Mucosa of rectum (tissue), 2 donors: ENCODE data around the gene MRPS5.

Experiments
- H3K27ac ChIP-seq, 2 donors: one replicate each; pipeline ENCODE4 v1.7.0; 2013; ENCODE audit warnings: inconsistent platforms in 2 of 2, low read depth in 2 of 2, low read length in 2 of 2
- H3K27me3 ChIP-seq, 2 donors: one replicate each; pipeline ENCODE4 v1.7.0; 2013; ENCODE audit warnings: low read length in 2 of 2; ENCODE audit not compliant: control insufficient read depth in 2 of 2, insufficient read depth in 2 of 2
- H3K36me3 ChIP-seq, 2 donors: one replicate each; pipeline ENCODE4 v1.7.0; 2013; ENCODE audit warnings: low read length in 2 of 2; ENCODE audit not compliant: control insufficient read depth in 2 of 2, insufficient read depth in 2 of 2
- H3K4me1 ChIP-seq, 2 donors: one replicate each; pipeline ENCODE4 v1.7.0; 2013; ENCODE audit warnings: low read length in 2 of 2, mild to moderate bottlenecking in 1 of 2; ENCODE audit not compliant: control insufficient read depth in 2 of 2, insufficient read depth in 2 of 2
- H3K4me3 ChIP-seq, 2 donors: one replicate each; pipeline ENCODE4 v1.7.0; 2013; ENCODE audit warnings: low read length in 2 of 2
- H3K9ac ChIP-seq, 2 donors: one replicate each; pipeline ENCODE4 v1.7.0; 2013; ENCODE audit warnings: low read length in 2 of 2, low read depth in 1 of 2, mild to moderate bottlenecking in 1 of 2
- H3K9me3 ChIP-seq, 2 donors: one replicate each; pipeline ENCODE4 v1.7.0; 2013; ENCODE audit warnings: low read length in 2 of 2; ENCODE audit not compliant: control insufficient read depth in 2 of 2
- donor health status: healthy.
- donor health status: Normal muscosa, but diverticular disease.

The MRPS5 gene

DNA sequence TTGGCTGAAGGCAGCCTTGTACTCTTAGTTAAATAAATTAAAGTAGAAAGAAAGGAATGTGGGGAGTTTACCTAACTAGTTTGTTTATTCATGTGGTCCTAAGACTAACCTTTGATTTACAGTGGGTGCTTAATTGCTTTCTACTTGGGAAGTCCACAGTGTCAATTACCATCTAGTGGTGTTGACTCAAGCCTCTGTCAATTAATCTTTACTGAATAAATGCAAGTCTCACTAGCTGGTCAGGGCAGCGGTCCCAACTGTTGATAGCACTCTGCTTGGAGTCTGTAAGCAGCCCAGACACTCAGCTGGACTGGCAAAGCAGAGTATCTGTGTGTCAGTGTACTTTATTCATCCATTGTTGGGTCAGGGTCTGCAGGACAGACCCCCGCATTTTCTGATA is 22.2 kb upstream of the MRPS5 start:
- Histone ChIP-seq H3K27me3 (no peaks in the 10 kb centered on the region), H3K9ac (no peak overlapping the region), H3K36me3 (peaks cover 0 to 5% of the 10 kb centered on the region in 2 donors), H3K9me3 (peaks cover 40 to 43% of the 10 kb centered on the region in 2 donors), H3K4me3 (no peak overlapping the region), H3K27ac (no peak overlapping the region), H3K4me1 (no peaks in the 10 kb centered on the region)

DNA sequence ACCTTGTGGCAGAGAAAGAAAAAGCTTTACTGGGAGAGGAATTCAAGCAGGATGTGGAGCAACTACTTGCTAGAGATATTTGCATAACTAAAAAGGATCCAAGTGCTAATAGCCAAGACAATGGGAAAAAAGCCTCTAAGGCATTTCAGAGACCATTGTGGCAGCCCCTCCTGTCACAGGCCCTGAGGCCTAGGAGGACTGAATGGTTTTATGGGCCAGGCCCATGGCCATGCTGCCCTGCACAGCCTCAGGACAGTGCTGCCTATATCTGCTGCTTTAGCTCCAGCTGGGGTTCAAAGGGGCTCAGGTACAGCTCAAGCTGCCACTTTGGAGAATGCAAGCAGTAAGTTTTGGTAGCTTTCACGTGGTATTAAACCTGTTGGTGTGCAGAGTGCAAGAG is 17.1 kb upstream of the MRPS5 start:
- no peaks in the 10 kb centered on the region for H3K27me3 ChIP-seq
- H3K4me3 ChIP-seq: no peak overlapping the region
- no peak overlapping the region for H3K9ac ChIP-seq
- no peak overlapping the region for H3K27ac ChIP-seq
- H3K4me1 ChIP-seq: no peaks in the 10 kb centered on the region
- H3K9me3 ChIP-seq: peaks cover 13% of the 10 kb centered on the region in 2 donors
- no peaks in the 10 kb centered on the region for H3K36me3 ChIP-seq

DNA sequence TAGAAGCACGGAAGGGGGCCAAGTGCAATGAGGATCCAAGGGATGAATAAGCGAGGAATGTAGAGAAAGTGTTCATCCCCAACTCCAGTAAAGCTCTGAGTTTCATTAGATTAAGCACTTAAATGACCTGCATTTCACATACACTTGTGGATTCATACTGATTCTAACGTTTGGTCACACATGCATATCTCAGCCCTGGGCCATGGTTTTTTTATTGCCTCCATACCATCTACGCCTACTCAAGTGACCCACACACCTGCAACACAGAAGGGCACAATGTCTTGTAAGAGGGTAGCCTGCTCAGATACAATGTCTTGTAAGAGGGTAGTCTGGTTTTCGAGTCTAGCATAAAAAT is 566 bp upstream of the MRPS5 start:
- Histone ChIP-seq H3K4me3 (peak overlapping the region; percentile 99 to 100), H3K4me1 (peaks cover 7 to 12% of the 10 kb centered on the region in 2 donors), H3K9me3 (no peaks in the 10 kb centered on the region), H3K27ac (peak overlapping the region in 1 of 2 donors; percentile 94), H3K9ac (peak overlapping the region; percentile 53 to 94), H3K27me3 (no peaks in the 10 kb centered on the region), H3K36me3 (no peaks in the 10 kb centered on the region)

DNA sequence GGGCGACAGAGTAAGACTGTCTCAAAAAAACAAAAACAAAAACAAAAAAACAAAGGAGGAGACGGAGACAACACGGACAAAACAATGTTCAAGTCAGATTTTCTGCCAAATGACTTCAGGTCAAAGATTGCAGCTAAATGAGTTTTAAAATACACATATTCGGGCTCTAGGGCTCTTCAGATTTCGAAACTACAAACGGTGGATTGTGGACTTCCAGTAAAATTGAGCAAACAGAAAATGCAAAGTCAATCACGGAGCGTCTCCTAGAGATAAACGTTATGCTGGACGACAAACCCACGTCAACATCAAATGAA is 558 bp downstream of the MRPS5 start:
- Histone ChIP-seq H3K9me3 (no peaks in the 10 kb centered on the region), H3K4me1 (peaks cover 7 to 12% of the 10 kb centered on the region in 2 donors), H3K4me3 (peak overlapping the region; percentile 99 to 100), H3K36me3 (peaks cover 2 to 3% of the 10 kb centered on the region in 2 donors), H3K27me3 (no peaks in the 10 kb centered on the region), H3K9ac (peak overlapping the region; percentile 87 to 94), H3K27ac (peak overlapping the region; percentile 94 to 95)

GRCh38 chr2:95115418-95115817 is 6.2 kb downstream of the MRPS5 start:
- Histone ChIP-seq H3K9ac (no peak overlapping the region), H3K27me3 (no peaks in the 10 kb centered on the region), H3K4me1 (peaks cover under 1 to 7% of the 10 kb centered on the region in 2 donors), H3K9me3 (no peaks in the 10 kb centered on the region), H3K27ac (no peak overlapping the region), H3K36me3 (peaks cover 22 to 31% of the 10 kb centered on the region in 2 donors), H3K4me3 (no peak overlapping the region)

- Histone ChIP-seq H3K27me3 (no peaks in the 10 kb centered on the region), H3K4me3 (no peak overlapping the region), H3K4me1 (no peaks in the 10 kb centered on the region), H3K27ac (no peak overlapping the region), H3K9me3 (no peaks in the 10 kb centered on the region), H3K36me3 (peaks cover 38 to 42% of the 10 kb centered on the region in 2 donors), H3K9ac (no peak overlapping the region)
Measured at GRCh38 chr2:95113464-95113863, 8.1 kb downstream of the MRPS5 start.

- no peaks in the 10 kb centered on the region for H3K27me3 ChIP-seq
- no peak overlapping the region for H3K4me3 ChIP-seq
- no peak overlapping the region for H3K27ac ChIP-seq
- H3K9ac ChIP-seq: no peak overlapping the region
- H3K9me3 ChIP-seq: no peaks in the 10 kb centered on the region
- no peaks in the 10 kb centered on the region for H3K4me1 ChIP-seq
- H3K36me3 ChIP-seq: peaks cover 62 to 66% of the 10 kb centered on the region in 2 donors
Measured at GRCh38 chr2:95110395-95110794, 11.2 kb downstream of the MRPS5 start.

- Histone ChIP-seq H3K36me3 (peaks cover 60 to 72% of the 10 kb centered on the region in 2 donors), H3K27me3 (no peaks in the 10 kb centered on the region), H3K4me1 (no peaks in the 10 kb centered on the region), H3K9me3 (no peaks in the 10 kb centered on the region), H3K4me3 (no peak overlapping the region), H3K9ac (no peak overlapping the region), H3K27ac (no peak overlapping the region)
Measured at GRCh38 chr2:95109260-95109659, 12.3 kb downstream of the MRPS5 start.

DNA sequence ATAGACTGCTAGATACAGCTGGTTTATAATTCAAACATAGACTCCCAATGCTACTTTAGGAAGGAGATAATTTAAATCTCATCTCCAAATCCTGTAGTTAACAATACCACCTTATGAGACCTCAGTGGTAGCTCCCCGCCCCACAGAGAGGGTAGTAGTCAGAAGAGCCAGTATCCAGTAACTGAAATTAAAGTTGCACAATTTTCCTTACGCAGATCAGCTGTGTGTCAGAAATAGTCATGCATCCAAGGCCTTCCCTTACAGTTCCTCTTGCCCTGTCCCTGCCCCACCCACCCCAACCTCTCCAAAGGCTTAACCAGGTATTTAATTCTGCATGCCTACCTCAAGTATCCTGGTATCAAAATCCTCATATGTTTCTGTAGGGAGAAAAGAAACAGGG is 15.5 kb downstream of the MRPS5 start:
- H3K4me3 ChIP-seq: no peak overlapping the region
- no peak overlapping the region for H3K9ac ChIP-seq
- no peaks in the 10 kb centered on the region for H3K4me1 ChIP-seq
- H3K27ac ChIP-seq: no peak overlapping the region
- H3K36me3 ChIP-seq: peaks cover 55 to 84% of the 10 kb centered on the region in 2 donors
- H3K9me3 ChIP-seq: no peaks in the 10 kb centered on the region
- H3K27me3 ChIP-seq: no peaks in the 10 kb centered on the region

DNA sequence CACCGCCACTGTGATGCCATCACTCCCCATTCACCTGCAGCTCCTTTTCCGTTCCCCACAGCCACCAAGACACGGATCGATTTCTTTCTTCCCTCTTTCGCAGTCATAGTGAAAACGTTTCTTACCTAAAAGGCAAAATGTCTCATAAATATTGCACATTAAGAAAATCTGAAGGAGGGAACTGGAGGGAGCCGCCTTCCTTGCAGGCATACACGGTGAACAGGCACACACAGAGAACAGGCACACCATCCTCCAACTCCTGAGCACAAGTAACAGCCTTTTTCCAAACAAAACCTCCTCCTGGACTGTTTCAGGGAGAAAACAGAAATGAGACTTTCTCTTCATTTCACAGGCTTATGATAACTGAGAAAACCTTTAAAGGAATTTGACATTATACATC is 17.0 kb downstream of the MRPS5 start:
- no peaks in the 10 kb centered on the region for H3K4me1 ChIP-seq
- H3K4me3 ChIP-seq: no peak overlapping the region
- no peaks in the 10 kb centered on the region for H3K27me3 ChIP-seq
- H3K27ac ChIP-seq: no peak overlapping the region
- H3K9me3 ChIP-seq: no peaks in the 10 kb centered on the region
- no peak overlapping the region for H3K9ac ChIP-seq
- peaks cover 60 to 85% of the 10 kb centered on the region in 2 donors for H3K36me3 ChIP-seq

DNA sequence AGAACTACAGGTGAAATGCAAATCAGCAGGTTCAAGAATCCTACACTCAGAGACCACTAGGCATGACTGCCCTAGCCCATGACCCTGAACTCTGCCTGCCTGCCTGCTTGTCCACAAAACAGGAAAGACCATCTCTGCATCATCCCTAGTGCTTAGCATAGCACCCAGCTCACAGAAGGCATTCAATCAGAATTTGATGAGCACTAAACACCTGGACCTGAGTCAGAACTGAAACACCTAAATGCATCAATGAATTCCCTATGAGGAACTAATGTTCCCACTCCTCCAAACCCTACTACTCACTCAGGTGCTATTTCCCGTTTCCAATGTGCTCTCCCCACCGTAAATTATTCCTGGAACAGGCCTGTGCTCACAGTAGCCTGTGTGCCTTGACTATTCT is 21.7 kb downstream of the MRPS5 start:
- peaks cover 30 to 52% of the 10 kb centered on the region in 2 donors for H3K36me3 ChIP-seq
- no peak overlapping the region for H3K9ac ChIP-seq
- H3K4me1 ChIP-seq: no peaks in the 10 kb centered on the region
- no peak overlapping the region for H3K27ac ChIP-seq
- no peaks in the 10 kb centered on the region for H3K9me3 ChIP-seq
- H3K27me3 ChIP-seq: no peaks in the 10 kb centered on the region
- no peak overlapping the region for H3K4me3 ChIP-seq
